ENCODE measurements around the gene LMX1A.

The LMX1A gene

GRCh38 chr1:165168467-165168866, 188.0 kb downstream of the LMX1A start:
- Histone ChIP-seq H3K36me3 (ENCODE audit: control insufficient read depth in 2 of 2, insufficient read depth in 1 of 2, low read length in 2 of 2) (no peaks in the 10 kb centered on the region), H3K27ac (ENCODE audit: extremely low read depth, low read depth, low read length) (no peak overlapping the region), H3K9me3 (ENCODE audit: control insufficient read depth, insufficient read depth, low read depth, low read length) (no peaks in the 10 kb centered on the region), H3K4me1 (ENCODE audit: control insufficient read depth, insufficient read depth, low read length) (no peaks in the 10 kb centered on the region), H3K4me3 (ENCODE audit: low read depth, low read length) (no peak overlapping the region)
- TF ChIP-seq ZNF311 (tag by site-specific recombination; IDR thresholded peaks at IDR 0.05; ENCODE audit: borderline replicate concordance) (no peak), ZNF473 (tag by site-specific recombination; IDR thresholded peaks at IDR 0.05) (no peak), ZNF549 (tag by site-specific recombination; IDR thresholded peaks at IDR 0.05) (no peak), TRIM28 (IDR thresholded peaks at IDR 0.05; ENCODE audit: borderline replicate concordance, low read length) (no peak), ATF2 (tag by site-specific recombination; IDR thresholded peaks at IDR 0.05; ENCODE audit: low read depth) (no peak), ZNF621 (tag by site-specific recombination; IDR thresholded peaks at IDR 0.05) (no peak), KLF7 (tag by site-specific recombination; IDR thresholded peaks at IDR 0.05; ENCODE audit: borderline replicate concordance) (no peak), ZNF558 (tag by site-specific recombination; IDR thresholded peaks at IDR 0.05) (no peak), KLF9 (tag by site-specific recombination; IDR thresholded peaks at IDR 0.05; ENCODE audit: low read depth) (no peak), ZNF223 (tag by site-specific recombination; IDR thresholded peaks at IDR 0.05) (no peak), ZXDB (tag by site-specific recombination; IDR thresholded peaks at IDR 0.05) (no peak)
- TF ChIP-seq, protein P1, sequence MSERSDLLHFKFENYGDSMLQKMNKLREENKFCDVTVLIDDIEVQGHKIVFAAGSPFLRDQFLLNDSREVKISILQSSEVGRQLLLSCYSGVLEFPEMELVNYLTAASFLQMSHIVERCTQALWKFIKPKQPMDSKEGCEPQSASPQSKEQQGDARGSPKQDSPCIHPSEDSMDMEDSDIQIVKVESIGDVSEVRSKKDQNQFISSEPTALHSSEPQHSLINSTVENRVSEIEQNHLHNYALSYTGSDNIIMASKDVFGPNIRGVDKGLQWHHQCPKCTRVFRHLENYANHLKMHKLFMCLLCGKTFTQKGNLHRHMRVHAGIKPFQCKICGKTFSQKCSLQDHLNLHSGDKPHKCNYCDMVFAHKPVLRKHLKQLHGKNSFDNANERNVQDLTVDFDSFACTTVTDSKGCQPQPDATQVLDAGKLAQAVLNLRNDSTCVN (tag by site-specific recombination; optimal IDR thresholded peaks at IDR 0.05) = no peak
- POLR2A ChIA-PET = no interaction called here
- CTCF ChIA-PET = interaction anchor here (0.7 kb wide), 1 partner anchor 925 kb away, joined by 3 read pairs; no protein-coding TSS in a partner anchor

DNA sequence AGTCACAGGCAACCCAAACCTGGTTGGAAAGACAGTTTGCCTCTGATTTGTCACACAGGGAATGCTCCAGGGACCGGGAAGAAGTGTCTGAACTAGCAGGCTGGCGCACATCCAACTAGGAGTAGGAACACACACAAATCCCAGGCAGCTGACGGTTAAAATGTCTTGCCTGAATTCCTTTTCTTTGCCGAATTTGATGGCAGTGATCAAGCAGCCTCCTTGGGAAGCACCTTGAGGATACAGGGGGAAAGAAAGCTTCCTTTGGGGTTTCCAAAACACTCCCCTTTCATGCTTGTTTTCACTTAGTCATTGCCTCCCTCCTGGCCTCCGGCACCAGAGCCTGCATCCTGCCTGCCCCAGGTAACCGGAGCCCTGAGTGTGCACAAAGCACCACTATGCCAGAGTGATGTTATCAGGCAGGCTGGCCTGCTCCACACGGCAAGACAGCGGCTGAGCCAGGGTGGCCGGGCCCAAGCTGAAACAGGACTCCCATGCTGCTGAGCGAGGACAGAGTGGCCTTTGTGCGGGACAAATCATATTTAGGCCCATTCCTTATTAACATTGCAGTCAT, 193.8 kb downstream of the LMX1A start:
- Histone ChIP-seq H3K27ac (ENCODE audit: extremely low read depth, low read depth, low read length) (no peak overlapping the region; the same call in 1 of the 2 replicates), H3K4me1 (ENCODE audit: control insufficient read depth, insufficient read depth, low read length) (no peaks in the 10 kb centered on the region; the same call in 1 of the 2 replicates), H3K9me3 (ENCODE audit: control insufficient read depth, insufficient read depth, low read depth, low read length) (no peaks in the 10 kb centered on the region), H3K36me3 (ENCODE audit: control insufficient read depth in 2 of 2, insufficient read depth in 1 of 2, low read length in 2 of 2) (no peaks in the 10 kb centered on the region), H3K4me3 (ENCODE audit: low read depth, low read length) (no peak overlapping the region)
- ChIA-PET POLR2A (no interaction called here), CTCF (interaction anchor here (0.9 to 1.8 kb wide), 6 partner anchors 11 to 213 kb away, joined by 3 to 8 read pairs (median 5); no protein-coding TSS in a partner anchor)
- TF ChIP-seq ZFP41 (tag by site-specific recombination; IDR thresholded peaks at IDR 0.05; ENCODE audit: borderline replicate concordance) = no peak
- TF ChIP-seq ZNF341 (tag by site-specific recombination; IDR thresholded peaks at IDR 0.05; ENCODE audit: low read depth) = no peak
- TF ChIP-seq ZNF747 (tag by site-specific recombination; IDR thresholded peaks at IDR 0.05) = no peak
- no peak for TF ChIP-seq ZNF555 (tag by site-specific recombination; conservative IDR thresholded peaks at IDR 0.05)
- TF ChIP-seq ZBTB48 (tag by site-specific recombination; IDR thresholded peaks at IDR 0.05) = peak; percentile 82
- TF ChIP-seq ZFP69B (tag by site-specific recombination; IDR thresholded peaks at IDR 0.05) = no peak
- peak; percentile 55; the same call in 1 of the 2 replicates for TF ChIP-seq ZBTB17 (tag by site-specific recombination; IDR thresholded peaks at IDR 0.05)
- TF ChIP-seq ATF2 (tag by site-specific recombination; IDR thresholded peaks at IDR 0.05; ENCODE audit: low read depth) = no peak
- no peak for TF ChIP-seq ZNF223 (tag by site-specific recombination; IDR thresholded peaks at IDR 0.05)
- peak; percentile 18; the same call in 1 of the 2 replicates for TF ChIP-seq GLIS1 (tag by site-specific recombination; IDR thresholded peaks at IDR 0.05)
- TF ChIP-seq ZNF350 (tag by site-specific recombination; IDR thresholded peaks at IDR 0.05) = no peak
- no peak for TF ChIP-seq HOXA7 (CRISPR knock-in tag; IDR thresholded peaks at IDR 0.05; ENCODE audit: borderline replicate concordance)
- TF ChIP-seq ZSCAN16 (tag by site-specific recombination; IDR thresholded peaks at IDR 0.05) = peak; percentile 80; the same call in 1 of the 2 replicates
- TF ChIP-seq ZNF600 (tag by site-specific recombination; IDR thresholded peaks at IDR 0.05) = peak; percentile 78

Data from HEK293 (cell line).